ENCODE data around the gene FRY. TPM values are rescaled to one million over a fixed set of nuclear protein-coding genes. Genes with fewer than 3 reads are reported as not detected.

The FRY gene
- polyA plus RNA-seq, 1 experiment, result 51.4 TPM

GRCh38 chr13:32008518-32009175 lies 22.9 kb upstream of the FRY start:
- POLR2A ChIA-PET, result no interaction called here
- DNase-seq (ENCODE audit: low read depth), result no peak
- CTCF ChIA-PET, result no interaction called here

GRCh38 chr13:32009362-32009761 lies 22.2 kb upstream of the FRY start:
- H3K4me3 ChIP-seq (ENCODE audit: low read depth, low read length), result no peak overlapping the region
- ChIA-PET POLR2A (no interaction called here), CTCF (interaction anchor here (1.9 kb wide), 1 partner anchor 8 kb away, joined by 8 read pairs; no protein-coding TSS in a partner anchor)
- no peak for DNase-seq (ENCODE audit: low read depth)
- H3K36me3 ChIP-seq (ENCODE audit: control insufficient read depth, insufficient read depth, low read length), result no peaks in the 10 kb centered on the region
- no peaks in the 10 kb centered on the region; the same call in 1 of the 2 replicates for H3K27me3 ChIP-seq (ENCODE audit: control insufficient read depth, insufficient read depth, low read length)
- TF ChIP-seq CTCF (IDR thresholded peaks at IDR 0.05; ENCODE audit: insufficient read depth, low read depth, low read length), result no peak

More at GRCh38 chr13:32008518-32009175, 22.9 kb upstream of the FRY start:
- no peak for TF ChIP-seq CTCF (IDR thresholded peaks at IDR 0.05; ENCODE audit: insufficient read depth, low read depth, low read length)
- Histone ChIP-seq H3K4me3 (ENCODE audit: low read depth, low read length) (no peak overlapping the region), H3K36me3 (ENCODE audit: control insufficient read depth, insufficient read depth, low read length) (no peaks in the 10 kb centered on the region), H3K27me3 (ENCODE audit: control insufficient read depth, insufficient read depth, low read length) (no peaks in the 10 kb centered on the region; the same call in 1 of the 2 replicates)

GRCh38 chr13:32010136-32010535 lies 21.4 kb upstream of the FRY start:
- H3K4me3 ChIP-seq (ENCODE audit: low read depth, low read length), result no peak overlapping the region
- ChIA-PET CTCF (interaction anchor here (1.1 to 1.9 kb wide), 4 partner anchors 9 to 100 kb away, joined by 4 to 8 read pairs (median 4); no protein-coding TSS in a partner anchor), POLR2A (interaction anchor here (0.6 kb wide), 1 partner anchor 114 kb away, joined by 3 read pairs; no protein-coding TSS in a partner anchor)
- DNase-seq (ENCODE audit: low read depth), result no peak
- no peak for TF ChIP-seq CTCF (IDR thresholded peaks at IDR 0.05; ENCODE audit: insufficient read depth, low read depth, low read length)
- no peaks in the 10 kb centered on the region for H3K36me3 ChIP-seq (ENCODE audit: control insufficient read depth, insufficient read depth, low read length)
- no peaks in the 10 kb centered on the region; the same call in 1 of the 2 replicates for H3K27me3 ChIP-seq (ENCODE audit: control insufficient read depth, insufficient read depth, low read length)

DNA sequence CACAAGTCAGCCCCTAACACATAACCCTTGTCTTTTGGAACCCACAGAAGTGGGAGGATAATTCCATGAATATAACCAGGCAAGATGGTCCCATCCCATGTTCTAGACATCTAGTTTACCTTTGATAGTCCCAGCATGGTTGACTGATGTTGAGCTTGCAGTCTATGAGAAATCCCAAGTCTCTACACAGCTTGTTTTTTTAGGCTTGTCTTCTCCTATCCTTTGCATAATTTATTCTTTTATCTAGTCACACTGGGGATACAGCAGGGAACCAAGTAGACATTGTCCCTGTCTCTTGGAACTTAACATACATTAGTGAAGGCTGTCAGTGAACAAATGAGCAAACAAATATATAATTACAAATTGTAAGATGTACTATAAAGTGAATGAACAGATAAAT lies 19.6 kb upstream of the FRY start:
- Histone ChIP-seq H3K4me3 (ENCODE audit: low read depth, low read length) (no peak overlapping the region), H3K27me3 (ENCODE audit: control insufficient read depth, insufficient read depth, low read length) (no peaks in the 10 kb centered on the region; the same call in 1 of the 2 replicates), H3K36me3 (ENCODE audit: control insufficient read depth, insufficient read depth, low read length) (no peaks in the 10 kb centered on the region)
- POLR2A ChIA-PET, result no interaction called here
- no peak for TF ChIP-seq CTCF (IDR thresholded peaks at IDR 0.05; ENCODE audit: insufficient read depth, low read depth, low read length)
- CTCF ChIA-PET, result no interaction called here
- DNase-seq (ENCODE audit: low read depth), result no peak

- H3K27me3 ChIP-seq (ENCODE audit: control insufficient read depth, insufficient read depth, low read length), result no peaks in the 10 kb centered on the region; the same call in 1 of the 2 replicates
- H3K4me3 ChIP-seq (ENCODE audit: low read depth, low read length), result no peak overlapping the region
- H3K36me3 ChIP-seq (ENCODE audit: control insufficient read depth, insufficient read depth, low read length), result no peaks in the 10 kb centered on the region
- TF ChIP-seq CTCF (IDR thresholded peaks at IDR 0.05; ENCODE audit: insufficient read depth, low read depth, low read length), result no peak
- POLR2A ChIA-PET, result no interaction called here
- CTCF ChIA-PET, result interaction anchor here (1.4 kb wide), 1 partner anchor 11 kb away, joined by 5 read pairs; no protein-coding TSS in a partner anchor
- no peak for DNase-seq (ENCODE audit: low read depth)
These were observed 18.4 kb upstream of the FRY start for GRCh38 chr13:32013181-32013580.

All from BJ (cell line).